HepG2 (cell line): ENCODE results near the gene TMEM87B. TPM values are rescaled to one million over a fixed set of nuclear protein-coding genes. Genes with fewer than 3 reads are reported as not detected.

Experiments used
- CBX1 ChIP-seq: IDR thresholded peaks from one replicate; pipeline ENCODE4 v1.6.1; 2016; ENCODE audit warnings: antibody characterized with exemption, low read depth
- GABPA ChIP-seq, 2 experiments: IDR thresholded peaks; 2 replicates each; pipeline ENCODE4 v1.6.1; 2011 to 2016; ENCODE audit warnings: low read depth in 2 of 2, low read length in 1 of 2, missing biosample characterization in 1 of 2, missing genetic modification characterization in 1 of 2
- JUNB ChIP-seq: sonication (generic); formaldehyde crosslinking; IDR thresholded peaks from 2 replicates; pipeline ENCODE4 v1.8.0; 2022; ENCODE audit warnings: missing genetic modification reagents, mild to moderate bottlenecking, borderline replicate concordance
- POGK ChIP-seq: sonication (generic); formaldehyde crosslinking; conservative IDR thresholded peaks from 2 replicates; pipeline ENCODE4 v1.8.0; 2022; ENCODE audit warnings: mild to moderate bottlenecking, moderate library complexity, missing genetic modification reagents
- RELA ChIP-seq: sonication (generic); formaldehyde crosslinking; IDR thresholded peaks from 2 replicates; pipeline ENCODE4 v1.4.0; 2020; ENCODE audit warnings: missing genetic modification reagents
- ZNF12 ChIP-seq: sonication (generic); formaldehyde crosslinking; IDR thresholded peaks from 2 replicates; pipeline ENCODE4 v1.5.0; 2020; ENCODE audit warnings: missing genetic modification reagents
- ZNF17 ChIP-seq: sonication (generic); formaldehyde crosslinking; IDR thresholded peaks from 2 replicates; pipeline ENCODE4 v1.5.0; 2020; ENCODE audit warnings: mild to moderate bottlenecking, missing genetic modification reagents
- ZNF253 ChIP-seq: sonication (generic); formaldehyde crosslinking; IDR thresholded peaks from 2 replicates; pipeline ENCODE4 v1.8.0; 2022; ENCODE audit warnings: mild to moderate bottlenecking, missing genetic modification reagents, borderline replicate concordance
- ZNF280B ChIP-seq: sonication (generic); formaldehyde crosslinking; IDR thresholded peaks from 2 replicates; pipeline ENCODE4 v1.5.0; 2020; ENCODE audit warnings: missing genetic modification reagents, mild to moderate bottlenecking, borderline replicate concordance
- ZNF343 ChIP-seq: sonication (generic); formaldehyde crosslinking; IDR thresholded peaks from 2 replicates; pipeline ENCODE4 v1.4.0; 2020; ENCODE audit warnings: mild to moderate bottlenecking, missing genetic modification reagents
- ZNF503 ChIP-seq: sonication (generic); formaldehyde crosslinking; IDR thresholded peaks from 2 replicates; pipeline ENCODE4 v1.4.0; 2020; ENCODE audit warnings: missing genetic modification reagents
- ZNF598 ChIP-seq: sonication (generic); formaldehyde crosslinking; IDR thresholded peaks from 2 replicates; pipeline ENCODE4 v1.5.1; 2020; ENCODE audit warnings: mild to moderate bottlenecking, missing genetic modification reagents, borderline replicate concordance
- ZNF766 ChIP-seq: sonication (generic); formaldehyde crosslinking; IDR thresholded peaks from 2 replicates; pipeline ENCODE4 v1.5.0; 2020; ENCODE audit warnings: missing genetic modification reagents, borderline replicate concordance
- polyA plus RNA-seq, 8 experiments: library from polyadenylated mRNA; depleted of rRNA in 3 of 8; stranded (reverse) in 7 of 8; unstranded in 1 of 8; fragments of >200 nt; fragmentation: Illumina TruSeq in 4 of 8; extraction: Trizol in 4 of 8; gene quantifications; 2 replicates each; pipeline versions ENCODE4 v1.2.1 to v1.2.3, GENCODE V29; 2011 to 2016; ENCODE audit warnings: low read depth in 4 of 8, missing spikeins in 1 of 8, mixed read lengths in 1 of 8; ENCODE audit not compliant: insufficient read depth in 1 of 8
- total RNA-seq, 5 experiments: library from RNA; depleted of rRNA; stranded (reverse); fragments of >200 nt; fragmentation: Illumina TruSeq; extraction: Trizol; gene quantifications; 2 replicates each; pipeline ENCODE4 v1.2.3, GENCODE V29; 2016; ENCODE audit warnings: low read depth in 1 of 5
- TF ChIP-seq, protein P1 (sequence below): sonication (generic); formaldehyde crosslinking; IDR thresholded peaks from 2 replicates; pipeline ENCODE4 v1.9.0; 2022; ENCODE audit warnings: missing genetic modification reagents, mild to moderate bottlenecking, borderline replicate concordance

The TMEM87B gene
- total and polyA plus RNA-seq, 2 of the 13 experiments (the other 11 are each of a cell fraction or from before 2014, with no cell fraction given) = 15.1 to 16.2 TPM

DNA sequence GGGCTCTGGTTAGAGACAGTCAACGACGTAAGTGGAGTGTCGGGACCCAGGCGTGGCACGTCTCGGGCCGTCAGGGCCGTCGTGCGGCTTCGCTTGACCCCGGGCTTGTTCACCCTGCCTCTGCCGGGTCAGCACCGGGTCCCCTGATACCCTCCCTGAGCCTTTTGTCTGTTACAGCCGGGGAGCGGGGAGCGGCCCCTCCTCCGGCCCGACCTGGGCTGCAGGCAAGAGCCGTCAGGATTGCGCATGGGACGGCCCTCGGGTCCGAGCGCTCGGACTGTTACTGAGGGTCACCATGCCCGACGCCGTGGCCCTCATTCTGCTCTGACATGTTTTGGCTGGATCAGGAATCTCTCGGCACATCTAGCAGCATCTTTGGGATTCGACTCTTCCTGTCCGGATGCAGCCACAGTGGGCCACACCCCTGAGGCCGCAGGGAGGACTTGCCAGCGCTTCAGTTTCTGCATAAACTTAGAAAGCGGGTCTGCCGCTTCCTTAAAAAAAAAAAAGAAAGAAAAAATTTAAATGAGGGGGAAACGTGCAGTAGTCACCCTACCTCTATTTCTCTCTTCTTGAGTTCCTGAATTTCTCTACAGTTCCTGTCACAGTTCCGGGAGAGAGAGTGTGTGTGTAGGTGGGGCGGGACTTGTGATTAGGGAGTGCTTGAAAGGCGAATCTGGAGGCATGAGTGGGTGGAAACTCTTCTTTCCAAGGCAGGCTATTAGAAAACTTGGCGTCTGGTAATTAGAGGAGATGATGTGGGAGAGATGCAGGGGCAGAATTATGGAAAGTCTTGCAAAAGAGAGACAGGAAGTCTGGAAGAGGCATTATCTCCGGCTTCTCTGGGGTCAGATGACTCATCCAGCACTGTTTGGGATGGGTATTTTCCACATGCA lies 909 bp downstream of the TMEM87B start (continued):
- peak; percentile 26; the same call in 1 of the 2 replicates for TF ChIP-seq POGK
- TF ChIP-seq JUNB (CRISPR knock-in tag) = peak; percentile 46; the same call in 1 of the 2 replicates
- peak; percentile 95; the same call in 1 of the 2 replicates for TF ChIP-seq ZNF598 (CRISPR knock-in tag)
- TF ChIP-seq ZNF17 (CRISPR knock-in tag) = no peak
- 0 out of 2 replicates have a peak, but pooled peaks have one; percentile 65 for TF ChIP-seq ZNF253 (CRISPR knock-in tag)
- no peak for TF ChIP-seq ZNF343 (CRISPR knock-in tag)
- TF ChIP-seq, protein P1, sequence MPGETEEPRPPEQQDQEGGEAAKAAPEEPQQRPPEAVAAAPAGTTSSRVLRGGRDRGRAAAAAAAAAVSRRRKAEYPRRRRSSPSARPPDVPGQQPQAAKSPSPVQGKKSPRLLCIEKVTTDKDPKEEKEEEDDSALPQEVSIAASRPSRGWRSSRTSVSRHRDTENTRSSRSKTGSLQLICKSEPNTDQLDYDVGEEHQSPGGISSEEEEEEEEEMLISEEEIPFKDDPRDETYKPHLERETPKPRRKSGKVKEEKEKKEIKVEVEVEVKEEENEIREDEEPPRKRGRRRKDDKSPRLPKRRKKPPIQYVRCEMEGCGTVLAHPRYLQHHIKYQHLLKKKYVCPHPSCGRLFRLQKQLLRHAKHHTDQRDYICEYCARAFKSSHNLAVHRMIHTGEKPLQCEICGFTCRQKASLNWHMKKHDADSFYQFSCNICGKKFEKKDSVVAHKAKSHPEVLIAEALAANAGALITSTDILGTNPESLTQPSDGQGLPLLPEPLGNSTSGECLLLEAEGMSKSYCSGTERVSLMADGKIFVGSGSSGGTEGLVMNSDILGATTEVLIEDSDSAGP = peak; percentile 89
- peak; percentile 13; the same call in 1 of the 2 replicates for TF ChIP-seq ZNF280B (CRISPR knock-in tag)
- no peak for TF ChIP-seq ZNF503
- TF ChIP-seq RELA (CRISPR knock-in tag) = no peak
- no peak for TF ChIP-seq CBX1
- TF ChIP-seq ZNF766 = 0 out of 2 replicates have a peak, but pooled peaks have one; percentile 3
- peak; percentile 23; the same call in 1 of the 2 replicates for TF ChIP-seq GABPA (IDR thresholded peaks at IDR 0.05; ENCODE audit: low read depth, low read length)
- TF ChIP-seq GABPA (CRISPR knock-in tag; IDR thresholded peaks at IDR 0.05; ENCODE audit: low read depth) = peak; percentile 73
- TF ChIP-seq ZNF12 (CRISPR knock-in tag) = no peak
